Stimulated activated CD4-positive, alpha-beta T cell treated with anti-CD3 and anti-CD28 coated beads, Interleukin-2, amount 100 ng/mL, for 4 hours (primary cell): ENCODE measurements around the gene SND1.
"Not testable (repeated sequence)": the region's sequence is repeated elsewhere in the genome, so short reads cannot be mapped to it uniquely, and the experiment has no call there.

Experiments
- DNase-seq: peaks from one replicate; pipeline ENCODE4 v3.0.0-alpha.2; 2020; ENCODE audit warnings: low read depth

The SND1 gene

DNA sequence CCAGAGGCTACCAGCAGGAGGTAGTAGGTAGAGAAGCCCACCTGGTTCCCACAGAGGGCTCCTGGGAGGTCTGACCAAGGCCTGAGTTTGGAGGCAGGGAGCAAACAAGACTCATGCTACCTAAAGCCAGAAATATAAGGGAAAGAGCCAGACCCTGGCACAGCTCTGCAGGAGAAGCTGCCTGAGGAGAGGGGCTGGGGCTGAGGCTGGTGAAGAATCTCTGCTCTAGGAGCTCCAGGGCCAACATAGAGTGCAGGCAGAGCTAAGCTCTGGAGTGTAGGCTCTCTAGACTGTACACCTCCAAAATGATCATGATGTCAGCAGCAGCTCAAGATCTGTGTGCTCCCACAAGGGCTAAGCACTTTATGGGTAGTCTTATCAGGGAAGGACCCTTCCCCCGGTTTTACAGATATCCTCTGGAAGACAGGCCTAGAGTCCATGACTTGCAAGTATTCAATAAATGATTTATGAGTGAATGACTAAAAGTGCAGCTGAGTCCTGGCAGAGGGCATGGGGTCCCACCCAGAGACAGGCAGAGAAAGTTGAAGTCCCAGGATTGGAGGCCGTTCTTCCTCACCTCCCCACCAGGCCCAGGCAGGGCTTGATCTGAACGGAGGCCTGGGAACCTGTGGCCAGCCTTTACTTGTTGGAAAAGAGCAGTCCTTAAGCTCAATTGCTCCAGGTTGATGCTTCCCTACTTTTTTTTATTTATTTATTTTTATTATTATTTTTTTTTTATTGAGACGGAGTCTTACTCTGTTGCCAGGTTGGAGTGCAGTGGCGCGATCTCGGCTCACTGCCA, 450.7 kb downstream of the SND1 start:
- DNase-seq, result no peak

DNA sequence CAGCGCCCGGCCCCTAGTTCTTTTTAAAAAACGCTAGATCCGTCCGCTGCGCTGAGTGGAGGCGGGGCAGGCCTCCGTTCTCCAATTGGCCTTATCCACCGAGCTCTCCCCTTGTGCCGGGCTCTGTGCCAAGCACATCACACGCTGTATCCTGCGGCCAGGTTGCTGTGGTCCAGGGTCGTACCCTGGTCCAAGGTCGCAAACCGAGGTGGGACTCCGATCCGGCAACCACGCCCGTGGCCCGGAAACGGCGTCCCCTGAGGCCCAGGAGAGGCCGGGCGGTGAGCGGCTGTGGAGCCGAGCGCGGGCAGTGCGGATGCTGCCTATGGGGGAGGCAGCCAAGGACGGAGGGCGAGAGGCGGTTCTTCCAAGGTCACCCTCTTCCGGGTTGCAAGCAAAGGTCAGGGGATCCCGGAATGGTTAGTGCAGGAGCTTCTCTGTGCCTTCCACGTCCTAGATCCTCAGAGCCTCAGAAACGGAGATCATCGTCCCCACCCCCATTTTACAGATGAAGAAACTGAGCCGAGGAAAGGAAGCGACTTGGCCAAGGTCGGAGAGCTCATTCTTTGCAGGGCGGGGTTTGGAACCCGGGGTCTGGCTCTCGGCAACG, 451.6 kb downstream of the SND1 start:
- no peak for DNase-seq

- no peak for DNase-seq
These were observed 452.2 kb downstream of the SND1 start for GRCh38 chr7:128104108-128104742.

DNA sequence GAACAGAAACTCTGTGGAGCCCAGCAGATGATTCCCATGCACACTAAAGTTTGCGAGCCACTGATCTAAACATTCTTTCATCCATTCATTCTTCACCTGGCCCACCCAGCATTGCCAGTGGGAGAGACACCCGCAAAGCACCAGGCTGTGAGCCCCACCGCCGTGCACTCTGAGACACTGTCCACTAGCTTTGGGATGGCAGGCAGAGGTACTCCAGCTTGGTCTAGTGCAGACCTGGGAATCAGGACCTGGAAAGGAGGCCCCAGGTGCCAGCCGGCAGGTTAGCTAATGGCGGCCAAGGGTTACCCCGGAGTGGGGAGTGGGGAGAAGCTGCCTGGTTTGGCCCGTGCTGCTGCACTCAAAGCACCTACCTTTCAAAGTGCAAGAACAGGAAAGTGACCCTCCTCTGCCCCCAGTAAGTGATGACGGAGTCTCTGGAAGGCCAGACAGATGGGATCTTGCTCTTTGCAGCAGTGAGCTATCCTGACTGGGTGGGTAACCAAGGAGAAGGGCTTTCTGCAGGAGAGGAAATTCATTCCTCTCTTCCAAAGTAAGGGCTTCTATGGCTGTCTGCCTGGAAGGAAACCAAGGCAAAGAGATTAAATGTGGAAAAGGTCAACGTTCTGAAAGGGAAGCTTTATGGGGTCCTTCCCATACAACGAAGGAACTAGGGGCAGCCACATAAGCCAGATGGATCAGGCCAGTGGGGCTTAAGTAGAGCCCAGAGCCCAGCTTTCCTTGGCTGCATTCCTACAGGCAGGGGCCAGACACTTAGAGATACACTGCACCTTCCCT, 453.4 kb downstream of the SND1 start:
- no peak for DNase-seq

DNA sequence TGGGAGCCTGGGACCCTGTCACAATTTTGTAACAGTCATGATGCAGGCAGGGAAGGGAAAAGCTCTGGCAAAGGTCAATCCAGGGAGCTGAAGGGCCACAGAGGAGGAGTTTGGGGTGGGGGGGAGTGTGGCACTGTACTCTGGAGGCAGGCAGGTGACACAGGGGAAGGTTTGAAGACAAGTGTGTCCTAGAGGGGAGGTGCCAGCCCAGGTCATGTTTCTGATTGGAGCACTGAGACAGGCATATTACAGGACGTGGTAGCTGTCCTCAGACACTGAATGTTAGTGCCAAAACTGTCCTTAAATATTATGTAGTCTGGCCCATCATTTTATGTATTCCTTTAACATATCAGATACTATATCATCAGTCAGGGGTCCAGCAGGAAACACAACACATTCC, 454.8 kb downstream of the SND1 start:
- DNase-seq, result no peak

DNA sequence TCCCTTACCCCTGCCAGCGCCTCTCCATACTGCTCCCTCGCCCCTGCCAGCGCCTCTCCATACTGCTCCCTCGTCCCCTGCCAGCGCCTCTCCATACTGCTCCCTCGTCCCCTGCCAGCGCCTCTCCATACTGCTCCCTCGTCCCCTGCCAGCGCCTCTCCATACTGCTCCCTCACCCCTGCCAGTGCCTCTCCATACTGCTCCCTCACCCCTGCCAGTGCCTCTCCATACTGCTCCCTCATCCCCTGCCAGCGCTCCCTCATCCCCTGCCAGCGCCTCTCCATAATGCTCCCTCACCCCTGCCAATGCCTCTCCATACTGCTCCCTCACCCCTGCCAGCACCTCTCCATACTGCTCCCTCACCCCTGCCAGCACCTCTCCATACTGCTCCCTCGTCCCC, 455.5 kb downstream of the SND1 start:
- not testable (repeated sequence) for DNase-seq

DNA sequence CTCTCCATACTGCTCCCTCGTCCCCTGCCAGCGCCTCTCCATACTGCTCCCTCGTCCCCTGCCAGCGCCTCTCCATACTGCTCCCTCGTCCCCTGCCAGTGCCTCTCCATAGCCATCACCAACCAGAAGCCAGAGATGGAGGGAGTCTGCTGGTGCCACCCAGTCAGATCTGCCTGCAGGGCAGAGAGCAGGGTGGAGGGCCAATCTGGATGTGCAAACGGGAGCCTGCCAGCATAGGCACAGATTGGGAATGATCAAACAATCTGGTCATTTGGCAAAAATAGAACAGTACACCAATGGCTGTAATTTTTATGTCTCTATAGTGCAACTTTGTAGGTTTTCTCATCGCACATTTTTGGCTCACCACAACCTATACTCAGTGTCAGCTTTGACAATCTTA, 456.1 kb downstream of the SND1 start:
- no peak for DNase-seq

DNA sequence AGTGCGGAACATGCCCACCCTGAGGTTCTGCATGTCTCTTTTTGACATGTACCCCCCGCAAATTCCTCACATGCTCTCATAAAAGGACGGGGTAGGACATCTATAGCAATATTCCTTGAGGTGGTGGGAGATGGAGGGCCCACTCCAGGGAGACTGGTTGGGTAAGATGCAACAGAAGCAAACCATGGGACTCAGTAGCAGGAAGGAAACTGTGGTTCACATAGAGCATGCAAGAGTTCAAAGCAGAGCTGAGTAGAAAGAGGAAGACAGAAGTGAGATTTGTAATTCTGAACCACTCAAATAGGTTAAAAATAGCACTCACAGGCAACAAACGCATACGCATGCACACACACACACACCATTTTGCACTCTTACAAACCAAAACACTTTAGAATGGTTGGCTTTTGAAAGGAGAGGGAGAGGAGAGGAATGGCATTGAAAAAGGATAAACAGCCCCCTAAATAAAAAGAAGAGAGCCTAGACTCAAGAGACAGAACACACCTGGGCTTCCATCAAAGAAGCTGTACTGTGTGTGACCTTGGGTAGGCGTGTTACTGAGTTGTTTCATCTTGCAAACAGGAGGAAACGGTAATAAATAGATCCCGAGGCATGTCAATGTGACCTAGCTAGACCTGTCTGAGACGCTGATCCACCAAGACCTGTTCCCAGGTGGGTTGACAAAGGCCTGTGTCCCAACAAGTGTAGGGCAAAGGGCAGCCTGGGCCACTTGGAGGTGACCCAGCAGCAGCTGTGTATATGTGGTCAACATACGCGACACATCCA, 456.8 kb downstream of the SND1 start:
- no peak for DNase-seq

DNA sequence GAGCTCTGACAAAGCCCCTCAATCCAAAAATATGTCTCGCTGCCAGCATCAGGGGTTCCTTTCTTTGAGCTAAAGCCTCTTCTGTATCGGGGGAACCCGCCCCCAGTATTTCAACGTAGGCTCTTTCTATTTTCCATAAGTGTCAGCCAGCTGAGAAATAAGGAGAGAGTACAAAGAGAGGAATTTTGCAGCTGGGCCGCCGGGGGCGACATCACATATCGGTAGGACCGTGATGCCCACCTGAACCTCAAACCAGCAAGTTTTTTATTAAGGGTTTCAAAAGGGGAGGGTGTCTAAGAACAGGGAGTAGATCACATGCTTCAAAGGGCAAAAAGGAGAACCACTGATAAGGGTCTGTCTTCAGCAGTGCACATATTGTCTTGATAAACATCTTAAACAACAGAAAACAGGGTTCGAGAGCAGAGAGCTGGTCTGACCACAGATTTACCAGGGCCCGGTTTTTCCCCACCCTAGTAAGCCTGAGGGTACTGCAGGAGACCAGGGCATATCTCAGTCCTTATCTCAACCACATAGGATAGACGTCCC, 457.5 kb downstream of the SND1 start:
- DNase-seq, result not testable (repeated sequence)

- no peak for DNase-seq
These were observed 458.8 kb downstream of the SND1 start for GRCh38 chr7:128110641-128111364.

GRCh38 chr7:128112018-128112780, 460.2 kb downstream of the SND1 start:
- no peak for DNase-seq

- no peak for DNase-seq
These were observed 460.8 kb downstream of the SND1 start for GRCh38 chr7:128112781-128113221.

DNA sequence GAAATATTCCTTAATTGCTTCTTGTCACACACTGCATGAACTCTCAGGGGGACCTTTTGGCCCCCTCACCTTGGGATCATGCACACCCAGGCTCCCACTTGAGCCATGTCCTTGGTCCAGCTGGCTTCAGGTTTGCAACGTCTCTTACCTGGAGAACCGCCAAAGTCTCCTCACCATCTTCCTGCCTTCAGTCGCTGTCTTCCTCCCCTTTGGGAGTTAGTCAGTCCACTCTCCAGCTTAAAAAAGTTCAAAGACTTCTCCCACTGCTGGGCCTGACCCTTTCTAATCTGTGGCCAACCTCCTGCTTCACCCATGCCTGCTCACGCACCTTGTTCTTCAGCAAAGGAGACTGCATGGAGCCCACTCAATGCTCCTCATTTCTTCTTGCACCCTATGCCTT, 461.8 kb downstream of the SND1 start:
- no peak for DNase-seq

DNA sequence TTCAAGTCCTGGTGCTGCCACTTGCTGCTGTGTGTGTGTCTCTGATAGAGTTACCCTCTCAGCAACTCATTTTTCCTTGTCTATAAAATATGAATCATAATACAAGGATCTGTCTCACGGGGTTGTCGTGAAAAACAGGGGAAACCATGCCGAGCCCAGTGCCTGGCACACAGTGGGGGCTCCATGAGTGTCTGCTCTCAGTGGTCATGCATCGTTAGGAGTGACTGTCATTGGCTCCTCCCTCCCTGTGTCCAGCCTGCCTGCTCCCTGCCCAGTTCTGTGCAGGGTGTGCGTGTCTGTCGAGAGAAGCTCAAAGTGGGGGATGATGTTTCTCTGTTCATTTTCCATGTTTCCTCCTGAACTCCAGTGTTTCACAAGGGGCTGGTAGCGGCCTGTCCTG, 462.8 kb downstream of the SND1 start:
- no peak for DNase-seq

- no peak for DNase-seq
These were observed 463.4 kb downstream of the SND1 start for GRCh38 chr7:128115336-128115820.

DNA sequence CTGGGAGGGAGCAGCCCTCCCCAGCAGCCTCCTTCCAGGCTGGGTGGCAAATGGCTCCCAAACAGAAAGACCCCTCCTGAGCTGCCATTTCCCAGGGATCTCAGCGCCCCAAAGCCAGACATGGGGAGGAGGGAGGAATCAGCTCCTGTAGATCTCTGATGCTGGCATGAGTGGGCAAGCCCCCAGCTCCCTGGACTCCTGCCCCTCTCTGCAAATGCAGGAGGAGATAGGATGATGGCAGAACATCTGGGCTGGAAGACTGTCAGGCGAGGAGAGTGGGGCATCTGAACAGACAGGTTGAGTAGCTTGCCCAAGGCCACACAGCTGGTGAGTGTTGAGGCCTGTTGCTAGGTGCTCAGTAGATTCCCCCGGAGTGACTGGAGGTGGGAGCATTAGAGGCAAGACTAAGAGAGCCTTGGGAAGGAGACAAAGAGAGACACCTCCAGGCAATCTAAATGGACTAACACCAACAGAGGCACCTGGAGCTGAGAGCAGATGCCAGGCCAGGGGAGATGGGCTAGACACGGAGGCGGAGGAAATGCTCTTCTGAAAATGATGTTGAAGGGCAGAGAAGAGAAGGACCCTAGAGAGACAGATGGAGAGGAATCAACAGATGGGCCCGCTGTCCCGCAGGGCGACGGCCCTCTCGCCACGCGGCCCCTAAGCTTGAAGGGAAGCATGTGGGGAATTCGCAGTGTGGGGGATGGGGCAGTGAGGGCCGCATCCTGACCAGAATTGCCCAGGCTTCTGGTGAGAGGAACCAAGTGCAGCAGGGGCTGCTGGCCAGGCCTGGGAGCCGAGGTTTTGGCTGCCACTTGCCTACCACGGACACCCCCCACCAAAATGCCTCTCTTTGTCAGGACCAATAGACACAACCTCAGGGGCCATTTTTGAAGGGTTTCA, 464.1 kb downstream of the SND1 start:
- DNase-seq, result no peak

DNA sequence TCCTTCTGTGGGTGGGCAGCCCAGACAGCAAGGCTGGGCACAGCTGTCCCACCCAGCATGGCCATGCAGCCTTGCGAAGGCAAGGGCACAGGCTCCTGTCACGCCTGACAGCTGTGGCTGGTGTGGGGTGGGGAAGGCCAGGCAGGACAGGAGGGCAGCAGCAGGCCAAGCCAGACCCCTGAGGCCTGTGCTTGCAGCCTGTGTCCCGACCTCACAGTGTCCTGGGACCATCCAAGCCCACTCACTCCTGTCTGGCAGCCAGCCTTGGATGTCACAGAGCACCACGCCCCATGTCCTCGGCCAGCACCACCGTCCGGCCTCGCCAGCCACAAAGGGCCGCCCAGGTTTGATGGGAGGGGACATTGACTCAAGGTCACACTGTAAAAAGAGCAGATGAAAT, 464.7 kb downstream of the SND1 start:
- DNase-seq, result no peak

DNA sequence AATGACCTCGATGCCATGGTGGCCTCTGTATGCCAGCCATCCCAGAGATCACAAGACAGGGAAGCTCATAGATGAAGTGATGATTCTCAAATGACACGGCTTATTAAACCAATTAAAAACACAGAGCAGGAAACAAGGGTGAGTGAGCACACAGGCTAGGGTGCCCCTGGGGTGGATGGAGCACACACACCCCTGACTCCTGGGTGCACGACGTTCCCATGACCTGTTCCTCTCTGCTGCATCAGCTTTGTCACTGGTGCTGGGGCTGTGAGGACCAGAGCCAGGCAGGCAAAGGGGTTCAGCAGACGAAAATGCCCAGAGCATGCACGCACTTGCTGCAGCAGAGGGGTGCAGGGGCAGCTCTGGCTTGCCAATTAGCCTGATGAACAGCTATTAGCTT, 465.7 kb downstream of the SND1 start:
- DNase-seq, result no peak

DNA sequence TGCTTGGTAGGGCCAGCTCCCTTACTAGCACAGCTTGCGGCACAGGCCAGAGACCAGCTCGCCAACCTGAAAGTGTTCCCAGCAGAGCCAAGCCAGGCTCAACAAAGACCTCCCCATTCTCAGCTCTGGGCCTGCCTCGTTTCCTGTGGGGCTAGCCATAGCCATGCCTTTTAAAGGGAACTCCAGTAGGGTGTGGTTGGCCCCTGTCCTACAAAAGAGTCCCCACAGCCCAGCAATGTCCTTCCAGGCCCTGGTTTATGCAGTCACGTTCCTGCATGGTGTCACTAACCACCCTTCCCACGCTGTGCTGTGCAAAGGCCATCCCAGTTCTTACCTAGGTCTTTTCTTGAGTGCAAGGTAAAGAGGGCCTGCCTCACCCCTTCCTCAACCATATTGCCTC, 467.0 kb downstream of the SND1 start:
- DNase-seq, result no peak
